ENCODE results near the gene SORCS3.

Gene SORCS3

DNA sequence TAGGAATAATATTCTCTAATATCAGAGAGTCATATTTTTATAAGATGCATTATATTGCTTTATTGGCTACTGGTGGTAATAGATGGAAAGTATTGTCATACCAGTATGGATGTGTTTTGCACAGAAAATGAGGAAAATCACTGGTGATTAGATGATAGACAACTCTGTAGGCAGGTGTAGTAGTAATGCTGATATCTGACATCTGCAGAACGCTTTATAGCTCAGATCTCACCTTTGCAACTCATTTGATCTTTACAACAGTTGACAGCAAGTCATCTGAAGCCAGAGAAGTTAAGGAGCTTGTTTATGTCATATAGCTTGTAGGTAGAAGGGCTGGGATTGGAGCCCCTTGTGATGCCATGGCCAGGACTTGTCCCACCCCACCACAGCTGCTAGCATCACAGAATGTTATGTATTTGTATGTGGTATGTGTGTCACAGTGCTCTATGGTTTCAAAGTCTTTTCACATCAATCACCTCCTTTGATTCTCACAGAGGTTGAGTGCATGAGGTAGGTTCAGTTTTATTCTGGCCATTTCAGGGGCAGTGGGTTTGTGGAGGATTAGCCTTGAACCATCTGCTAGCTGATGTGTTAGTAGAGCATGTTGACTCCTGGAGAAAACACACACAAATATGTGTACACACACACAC is 140.0 kb downstream of the SORCS3 start:
- H3K36me3 ChIP-seq (replicated peaks) = no peaks in the 10 kb centered on the region
- no peak for DNase-seq
- H3K4me3 ChIP-seq (ENCODE audit: low read depth, low read length) = no peak overlapping the region
- no peak overlapping the region for H3K27ac ChIP-seq
- no peaks in the 10 kb centered on the region for H3K27me3 ChIP-seq (replicated peaks)
- in situ Hi-C loops (cut with HindIII; ENCODE audit: low pct_ligation_motif_present, low sequenced_read_pairs) = no loop called here
- TF ChIP-seq, protein P1, sequence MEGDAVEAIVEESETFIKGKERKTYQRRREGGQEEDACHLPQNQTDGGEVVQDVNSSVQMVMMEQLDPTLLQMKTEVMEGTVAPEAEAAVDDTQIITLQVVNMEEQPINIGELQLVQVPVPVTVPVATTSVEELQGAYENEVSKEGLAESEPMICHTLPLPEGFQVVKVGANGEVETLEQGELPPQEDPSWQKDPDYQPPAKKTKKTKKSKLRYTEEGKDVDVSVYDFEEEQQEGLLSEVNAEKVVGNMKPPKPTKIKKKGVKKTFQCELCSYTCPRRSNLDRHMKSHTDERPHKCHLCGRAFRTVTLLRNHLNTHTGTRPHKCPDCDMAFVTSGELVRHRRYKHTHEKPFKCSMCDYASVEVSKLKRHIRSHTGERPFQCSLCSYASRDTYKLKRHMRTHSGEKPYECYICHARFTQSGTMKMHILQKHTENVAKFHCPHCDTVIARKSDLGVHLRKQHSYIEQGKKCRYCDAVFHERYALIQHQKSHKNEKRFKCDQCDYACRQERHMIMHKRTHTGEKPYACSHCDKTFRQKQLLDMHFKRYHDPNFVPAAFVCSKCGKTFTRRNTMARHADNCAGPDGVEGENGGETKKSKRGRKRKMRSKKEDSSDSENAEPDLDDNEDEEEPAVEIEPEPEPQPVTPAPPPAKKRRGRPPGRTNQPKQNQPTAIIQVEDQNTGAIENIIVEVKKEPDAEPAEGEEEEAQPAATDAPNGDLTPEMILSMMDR (IDR thresholded peaks at IDR 0.05; ENCODE audit: low read depth, low read length, missing control alignments) = no peak

DNA sequence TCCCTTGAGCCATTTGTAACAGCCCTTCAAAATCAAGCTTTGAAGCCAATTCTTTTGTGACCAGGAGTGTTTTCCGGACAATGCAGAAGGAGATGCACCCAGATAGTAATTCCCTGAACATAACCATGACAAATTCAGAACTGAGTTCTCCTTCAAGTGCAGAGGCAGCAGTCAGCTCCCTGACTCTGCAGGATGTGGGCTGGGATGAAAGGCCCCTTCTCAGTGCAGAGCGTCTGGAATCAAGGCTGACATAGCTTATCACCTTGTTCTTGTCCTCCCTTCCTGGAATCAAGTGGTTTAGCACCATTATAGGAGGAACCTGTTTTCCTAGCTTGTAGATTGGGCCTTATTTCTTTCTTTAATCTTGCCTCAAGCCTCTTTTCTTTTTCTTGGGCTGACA is 143.4 kb downstream of the SORCS3 start:
- in situ Hi-C loops (cut with HindIII; ENCODE audit: low pct_ligation_motif_present, low sequenced_read_pairs) = no loop called here
- H3K27ac ChIP-seq = no peak overlapping the region
- no peak for DNase-seq
- H3K4me3 ChIP-seq (ENCODE audit: low read depth, low read length) = no peak overlapping the region
- TF ChIP-seq, protein P1 (IDR thresholded peaks at IDR 0.05; ENCODE audit: low read depth, low read length, missing control alignments) = no peak
- H3K27me3 ChIP-seq (replicated peaks) = no peaks in the 10 kb centered on the region
- no peaks in the 10 kb centered on the region for H3K36me3 ChIP-seq (replicated peaks)

DNA sequence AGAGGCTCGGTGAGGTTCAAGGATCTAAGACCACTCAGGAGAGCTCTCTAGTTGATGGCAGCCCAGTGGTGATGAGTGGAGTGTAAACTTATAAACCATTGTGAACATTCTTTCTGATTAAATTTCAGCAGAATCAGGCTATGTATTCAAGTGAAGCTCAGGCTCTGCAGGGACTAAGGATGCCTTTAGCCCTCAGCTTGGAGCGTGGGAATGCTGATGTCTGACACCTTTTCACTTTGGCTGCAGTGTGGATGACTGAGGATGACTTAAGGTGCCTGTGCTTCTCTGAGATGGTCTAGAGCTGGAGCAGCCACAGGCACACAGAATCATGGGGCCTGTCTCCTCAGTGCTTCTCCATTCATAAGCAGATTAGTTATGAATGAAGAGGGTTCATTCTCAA is 150.4 kb downstream of the SORCS3 start:
- in situ Hi-C loops (cut with HindIII; ENCODE audit: low pct_ligation_motif_present, low sequenced_read_pairs) = no loop called here

DNA sequence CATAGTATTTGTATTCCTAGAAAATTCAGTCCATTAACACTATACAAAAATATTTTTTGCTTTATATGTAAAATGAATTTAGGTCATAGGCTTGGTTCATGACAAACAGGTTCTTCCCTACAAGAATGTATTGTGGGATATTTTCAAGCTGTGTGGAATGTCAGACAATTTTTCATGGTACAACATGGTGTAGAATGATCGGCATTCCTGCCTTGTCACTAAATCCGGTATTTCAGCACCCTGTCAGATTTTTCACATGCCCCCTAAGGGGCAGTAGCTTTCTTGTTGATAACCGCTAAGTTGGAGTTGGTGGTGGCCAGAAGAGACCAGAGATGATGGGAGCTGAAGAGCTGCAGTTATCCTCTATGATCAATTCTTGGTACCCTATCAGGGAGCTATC is 154.3 kb downstream of the SORCS3 start:
- H3K27me3 ChIP-seq (replicated peaks) = no peaks in the 10 kb centered on the region
- in situ Hi-C loops (cut with HindIII; ENCODE audit: low pct_ligation_motif_present, low sequenced_read_pairs) = no loop called here
- TF ChIP-seq, protein P1 (IDR thresholded peaks at IDR 0.05; ENCODE audit: low read depth, low read length, missing control alignments) = no peak
- no peak overlapping the region for H3K4me3 ChIP-seq (ENCODE audit: low read depth, low read length)
- H3K36me3 ChIP-seq (replicated peaks) = no peaks in the 10 kb centered on the region
- no peak for DNase-seq
- H3K27ac ChIP-seq = no peak overlapping the region

More for the DNA sequence above, 150.4 kb downstream of the SORCS3 start:
- Histone ChIP-seq H3K27ac (no peak overlapping the region), H3K27me3 (replicated peaks) (no peaks in the 10 kb centered on the region), H3K36me3 (replicated peaks) (no peaks in the 10 kb centered on the region), H3K4me3 (ENCODE audit: low read depth, low read length) (no peak overlapping the region)
- DNase-seq = no peak
- TF ChIP-seq, protein P1 (IDR thresholded peaks at IDR 0.05; ENCODE audit: low read depth, low read length, missing control alignments) = no peak

DNA sequence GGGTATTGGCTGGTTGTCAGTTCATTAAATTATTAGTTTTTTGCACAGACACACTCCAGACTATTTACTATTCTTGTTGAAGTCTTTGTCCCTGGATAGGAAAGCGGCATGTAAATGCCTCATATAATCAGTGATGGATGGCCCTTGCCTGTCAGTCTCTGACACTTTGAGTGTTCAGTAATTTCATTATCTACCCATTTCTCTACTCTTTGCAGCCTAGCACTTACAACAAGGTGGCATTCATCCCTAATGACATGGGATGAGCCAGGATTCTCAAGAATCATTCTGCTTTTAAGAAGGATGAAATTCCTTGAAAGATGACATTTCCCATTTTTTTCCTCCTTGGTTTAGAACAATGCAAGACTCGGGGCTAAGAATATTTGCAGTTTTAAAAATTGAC is 155.7 kb downstream of the SORCS3 start:
- Histone ChIP-seq H3K36me3 (replicated peaks) (no peaks in the 10 kb centered on the region), H3K27ac (no peak overlapping the region), H3K4me3 (ENCODE audit: low read depth, low read length) (no peak overlapping the region), H3K27me3 (replicated peaks) (no peaks in the 10 kb centered on the region)
- no peak for DNase-seq
- TF ChIP-seq, protein P1 (IDR thresholded peaks at IDR 0.05; ENCODE audit: low read depth, low read length, missing control alignments) = no peak
- in situ Hi-C loops (cut with HindIII; ENCODE audit: low pct_ligation_motif_present, low sequenced_read_pairs) = no loop called here

DNA sequence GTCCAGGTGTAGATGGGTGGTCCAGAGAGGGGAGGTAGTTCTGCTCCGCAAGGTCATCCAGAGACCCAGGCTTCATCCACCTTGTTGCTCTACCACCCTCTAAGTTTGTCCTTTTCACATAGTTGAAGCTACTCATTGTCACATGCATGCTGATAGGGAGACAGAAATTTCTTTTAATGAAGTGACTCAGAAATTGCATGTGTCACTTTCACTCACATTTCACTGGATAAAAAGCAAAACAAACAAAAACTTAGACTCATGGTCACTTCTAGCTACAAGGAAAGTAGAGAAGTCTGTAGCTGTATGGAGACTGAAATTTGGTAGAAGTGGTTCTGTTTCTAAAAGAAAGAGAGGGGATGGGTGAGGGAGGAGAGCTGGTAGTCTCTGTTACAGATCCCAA is 161.9 kb downstream of the SORCS3 start:
- H3K27ac ChIP-seq = no peak overlapping the region
- H3K27me3 ChIP-seq (replicated peaks) = no peaks in the 10 kb centered on the region
- H3K4me3 ChIP-seq (ENCODE audit: low read depth, low read length) = no peak overlapping the region
- TF ChIP-seq, protein P1 (IDR thresholded peaks at IDR 0.05; ENCODE audit: low read depth, low read length, missing control alignments) = no peak
- in situ Hi-C loops (cut with HindIII; ENCODE audit: low pct_ligation_motif_present, low sequenced_read_pairs) = no loop called here
- DNase-seq = no peak
- no peaks in the 10 kb centered on the region for H3K36me3 ChIP-seq (replicated peaks)

Data from brain microvascular endothelial cell (primary cell).